Measurements from ENCODE around the gene PKD1.
"Not testable (repeated sequence)": the region's sequence is repeated elsewhere in the genome, so short reads cannot be mapped to it uniquely, and the experiment has no call there.

DNA sequence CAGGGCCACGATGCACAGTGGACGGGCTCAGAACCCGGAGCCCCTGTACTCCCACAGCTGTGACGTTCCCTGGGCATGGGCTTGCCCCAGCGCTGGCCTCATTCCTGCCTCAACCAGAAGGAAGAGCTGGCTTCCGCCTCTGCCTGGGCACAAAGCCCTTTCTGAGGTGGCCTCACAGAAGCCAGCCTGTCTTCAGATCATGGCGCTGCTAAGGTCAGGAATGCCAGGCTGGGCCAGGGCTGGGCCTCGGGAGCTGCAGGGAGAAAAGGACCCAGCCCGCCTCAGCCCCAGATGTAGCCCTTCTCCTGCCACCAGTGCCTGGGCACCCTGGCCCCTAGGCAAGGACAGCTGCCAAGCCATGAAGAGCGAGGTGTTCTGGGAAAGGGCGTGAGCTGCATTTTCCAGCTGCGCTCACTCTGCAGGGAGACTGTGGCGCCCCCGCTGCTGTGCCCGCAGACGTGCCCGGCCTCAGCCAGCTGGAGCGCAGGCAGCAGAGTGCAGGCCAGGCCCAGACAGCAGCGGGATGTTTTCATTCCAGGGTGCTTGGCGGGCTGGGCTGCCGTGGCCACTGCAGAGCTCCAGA lies 9.4 kb downstream of the PKD1 start:
- TF ChIP-seq POLR2AphosphoS5 (IDR thresholded peaks at IDR 0.05); EP300 (conservative IDR thresholded peaks at IDR 0.05; ENCODE audit: poor library complexity, severe bottlenecking); MXI1 (conservative IDR thresholded peaks at IDR 0.05; ENCODE audit: poor library complexity, severe bottlenecking); SMC3 (conservative IDR thresholded peaks at IDR 0.05; ENCODE audit: poor library complexity); RAD21 (conservative IDR thresholded peaks at IDR 0.05): not testable (repeated sequence)
- TF ChIP-seq, protein P1, sequence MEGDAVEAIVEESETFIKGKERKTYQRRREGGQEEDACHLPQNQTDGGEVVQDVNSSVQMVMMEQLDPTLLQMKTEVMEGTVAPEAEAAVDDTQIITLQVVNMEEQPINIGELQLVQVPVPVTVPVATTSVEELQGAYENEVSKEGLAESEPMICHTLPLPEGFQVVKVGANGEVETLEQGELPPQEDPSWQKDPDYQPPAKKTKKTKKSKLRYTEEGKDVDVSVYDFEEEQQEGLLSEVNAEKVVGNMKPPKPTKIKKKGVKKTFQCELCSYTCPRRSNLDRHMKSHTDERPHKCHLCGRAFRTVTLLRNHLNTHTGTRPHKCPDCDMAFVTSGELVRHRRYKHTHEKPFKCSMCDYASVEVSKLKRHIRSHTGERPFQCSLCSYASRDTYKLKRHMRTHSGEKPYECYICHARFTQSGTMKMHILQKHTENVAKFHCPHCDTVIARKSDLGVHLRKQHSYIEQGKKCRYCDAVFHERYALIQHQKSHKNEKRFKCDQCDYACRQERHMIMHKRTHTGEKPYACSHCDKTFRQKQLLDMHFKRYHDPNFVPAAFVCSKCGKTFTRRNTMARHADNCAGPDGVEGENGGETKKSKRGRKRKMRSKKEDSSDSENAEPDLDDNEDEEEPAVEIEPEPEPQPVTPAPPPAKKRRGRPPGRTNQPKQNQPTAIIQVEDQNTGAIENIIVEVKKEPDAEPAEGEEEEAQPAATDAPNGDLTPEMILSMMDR (IDR thresholded peaks at IDR 0.05; ENCODE audit: poor library complexity, severe bottlenecking): not testable (repeated sequence)
- TF ChIP-seq, protein P2, sequence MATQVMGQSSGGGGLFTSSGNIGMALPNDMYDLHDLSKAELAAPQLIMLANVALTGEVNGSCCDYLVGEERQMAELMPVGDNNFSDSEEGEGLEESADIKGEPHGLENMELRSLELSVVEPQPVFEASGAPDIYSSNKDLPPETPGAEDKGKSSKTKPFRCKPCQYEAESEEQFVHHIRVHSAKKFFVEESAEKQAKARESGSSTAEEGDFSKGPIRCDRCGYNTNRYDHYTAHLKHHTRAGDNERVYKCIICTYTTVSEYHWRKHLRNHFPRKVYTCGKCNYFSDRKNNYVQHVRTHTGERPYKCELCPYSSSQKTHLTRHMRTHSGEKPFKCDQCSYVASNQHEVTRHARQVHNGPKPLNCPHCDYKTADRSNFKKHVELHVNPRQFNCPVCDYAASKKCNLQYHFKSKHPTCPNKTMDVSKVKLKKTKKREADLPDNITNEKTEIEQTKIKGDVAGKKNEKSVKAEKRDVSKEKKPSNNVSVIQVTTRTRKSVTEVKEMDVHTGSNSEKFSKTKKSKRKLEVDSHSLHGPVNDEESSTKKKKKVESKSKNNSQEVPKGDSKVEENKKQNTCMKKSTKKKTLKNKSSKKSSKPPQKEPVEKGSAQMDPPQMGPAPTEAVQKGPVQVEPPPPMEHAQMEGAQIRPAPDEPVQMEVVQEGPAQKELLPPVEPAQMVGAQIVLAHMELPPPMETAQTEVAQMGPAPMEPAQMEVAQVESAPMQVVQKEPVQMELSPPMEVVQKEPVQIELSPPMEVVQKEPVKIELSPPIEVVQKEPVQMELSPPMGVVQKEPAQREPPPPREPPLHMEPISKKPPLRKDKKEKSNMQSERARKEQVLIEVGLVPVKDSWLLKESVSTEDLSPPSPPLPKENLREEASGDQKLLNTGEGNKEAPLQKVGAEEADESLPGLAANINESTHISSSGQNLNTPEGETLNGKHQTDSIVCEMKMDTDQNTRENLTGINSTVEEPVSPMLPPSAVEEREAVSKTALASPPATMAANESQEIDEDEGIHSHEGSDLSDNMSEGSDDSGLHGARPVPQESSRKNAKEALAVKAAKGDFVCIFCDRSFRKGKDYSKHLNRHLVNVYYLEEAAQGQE (IDR thresholded peaks at IDR 0.05; ENCODE audit: borderline replicate concordance): not testable (repeated sequence)

Data from neural cell (in vitro differentiated cells).